ENCODE results near the gene MIER2.
"Not testable (repeated sequence)": the region's sequence is repeated elsewhere in the genome, so short reads cannot be mapped to it uniquely, and the experiment has no call there.

MIER2 gene

GRCh38 chr19:282501-282900, 62.1 kb downstream of the MIER2 start:
- no peak for DNase-seq (ENCODE audit: low spot score)

- no peak for DNase-seq (ENCODE audit: low spot score)
These were observed 62.6 kb downstream of the MIER2 start for GRCh38 chr19:281992-282391.

- DNase-seq (ENCODE audit: low spot score), result no peak
These were observed 63.3 kb downstream of the MIER2 start for GRCh38 chr19:281156-281853.

GRCh38 chr19:280541-281009, 64.0 kb downstream of the MIER2 start:
- no peak for DNase-seq (ENCODE audit: low spot score)

GRCh38 chr19:279656-280055, 64.9 kb downstream of the MIER2 start:
- DNase-seq (ENCODE audit: low spot score), result no peak

GRCh38 chr19:279231-279630, 65.4 kb downstream of the MIER2 start:
- DNase-seq (ENCODE audit: low spot score), result no peak

- no peak for DNase-seq (ENCODE audit: low spot score)
These were observed 66.9 kb downstream of the MIER2 start for GRCh38 chr19:277581-278165.

- DNase-seq (ENCODE audit: low spot score), result no peak
These were observed 67.5 kb downstream of the MIER2 start for GRCh38 chr19:277131-277530.

- DNase-seq (ENCODE audit: low spot score), result no peak
These were observed 68.5 kb downstream of the MIER2 start for GRCh38 chr19:275958-276646.

GRCh38 chr19:275000-275399, 69.6 kb downstream of the MIER2 start:
- no peak for DNase-seq (ENCODE audit: low spot score)

- no peak for DNase-seq (ENCODE audit: low spot score)
These were observed 71.2 kb downstream of the MIER2 start for GRCh38 chr19:273393-273792.

GRCh38 chr19:271856-272255, 72.7 kb downstream of the MIER2 start:
- no peak for DNase-seq (ENCODE audit: low spot score)

GRCh38 chr19:270766-271318, 73.8 kb downstream of the MIER2 start:
- not testable (repeated sequence) for DNase-seq (ENCODE audit: low spot score)

GRCh38 chr19:269241-269640, 75.4 kb downstream of the MIER2 start:
- no peak for DNase-seq (ENCODE audit: low spot score)

GRCh38 chr19:262125-262524, 82.5 kb downstream of the MIER2 start:
- no peak for DNase-seq (ENCODE audit: low spot score)

- not testable (repeated sequence) for DNase-seq (ENCODE audit: low spot score)
These were observed 87.8 kb downstream of the MIER2 start for GRCh38 chr19:256804-257203.
